Lung microvascular endothelial cell (primary cell): Measurements from ENCODE around the gene ASPRV1. TPM values are rescaled to one million over a fixed set of nuclear protein-coding genes. Genes with fewer than 3 reads are reported as not detected.

ENCODE experiments used
- total RNA-seq: library from RNA; depleted of rRNA; stranded (reverse); fragments of >200 nt; gene quantifications from 2 replicates; pipeline ENCODE4 v1.2.1, GENCODE V29; 2014

The ASPRV1 gene
- total RNA-seq, 1 donor from 2014 or later = under 0.01 TPM

Other genes starting within 250 kb of the ASPRV1 start
- 41.8 and 52.2 TPM in 2 replicates for gene ANXA4, start 219.5 kb downstream of the ASPRV1 start, total RNA-seq
- gene GMCL1, start 132.0 kb downstream of the ASPRV1 start, total RNA-seq = 5.0 and 7.9 TPM in 2 replicates
- 16.8 and 28.0 TPM in 2 replicates for gene SNRNP27, start 67.7 kb downstream of the ASPRV1 start, total RNA-seq
- gene MXD1, start 46.5 kb downstream of the ASPRV1 start, total RNA-seq = 2.4 and 4.8 TPM in 2 replicates
- gene PCBP1, start 125.8 kb upstream of the ASPRV1 start, total RNA-seq = 34.9 and 40.3 TPM in 2 replicates
- gene C2orf42, start 229.4 kb upstream of the ASPRV1 start, total RNA-seq = 7.2 and 15.5 TPM in 2 replicates